ENCODE measurements around the gene MIDN. TPM values are rescaled to one million over a fixed set of nuclear protein-coding genes. Genes with fewer than 3 reads are reported as not detected.

MIDN gene
- total RNA-seq, 4 donors from 2014 or later: 20.3 to 72.2 (median 31.8) TPM

- Histone ChIP-seq H3K27me3 (peaks cover 0 to 60% (median 22%) of the 10 kb centered on the region in 4 donors), H3K4me3 (no peak overlapping the region), H3K4me1 (peaks cover 6 to 12% (median 12%) of the 10 kb centered on the region in 4 donors), H3K36me3 (no peaks in the 10 kb centered on the region), H3K27ac (replicated peaks in 1 of 4) (no peak overlapping the region), H3K9me3 (no peaks in the 10 kb centered on the region)
- no peak for TF ChIP-seq POLR2AphosphoS5 (IDR thresholded peaks at IDR 0.05)
- no peak for TF ChIP-seq CTCF (IDR thresholded peaks at IDR 0.05)
- no peak for TF ChIP-seq EP300 (IDR thresholded peaks at IDR 0.05)
- no peak for TF ChIP-seq POLR2A (IDR thresholded peaks at IDR 0.05; ENCODE audit: low read depth)
- no peak for DNase-seq (ENCODE audit: extremely low spot score)
- 80% methylated on average over 9 of the region's 13 CpGs for WGBS
- intact Hi-C loops (cut with DNase I): no loop called here
Observed at GRCh38 chr19:1296078-1296477, 47.7 kb downstream of the MIDN start.

- 90% methylated on average over 14 of the region's 24 CpGs for WGBS
- TF ChIP-seq POLR2A (IDR thresholded peaks at IDR 0.05; ENCODE audit: low read depth) (no peak), POLR2AphosphoS5 (IDR thresholded peaks at IDR 0.05) (no peak), EP300 (IDR thresholded peaks at IDR 0.05) (no peak)
- H3K36me3 ChIP-seq: no peaks in the 10 kb centered on the region
- intact Hi-C loops (cut with DNase I): no loop called here
- no peaks in the 10 kb centered on the region for H3K9me3 ChIP-seq
- no peak for DNase-seq (ENCODE audit: extremely low spot score)
- H3K27ac ChIP-seq (replicated peaks in 1 of 4): no peak overlapping the region
- H3K27me3 ChIP-seq: peaks cover 0 to 54% (median 19%) of the 10 kb centered on the region in 4 donors
- no peak overlapping the region for H3K4me3 ChIP-seq
- peaks cover 6 to 12% (median 12%) of the 10 kb centered on the region in 4 donors for H3K4me1 ChIP-seq
Observed at GRCh38 chr19:1296575-1297271, 48.3 kb downstream of the MIDN start.

GRCh38 chr19:1298235-1298634 lies 49.9 kb downstream of the MIDN start:
- no peak for TF ChIP-seq CTCF (IDR thresholded peaks at IDR 0.05)
- TF ChIP-seq EP300 (IDR thresholded peaks at IDR 0.05): no peak
- TF ChIP-seq POLR2A (IDR thresholded peaks at IDR 0.05; ENCODE audit: low read depth): no peak
- TF ChIP-seq POLR2AphosphoS5 (IDR thresholded peaks at IDR 0.05): no peak
- no peak for DNase-seq (ENCODE audit: extremely low spot score)
- Histone ChIP-seq H3K27ac (replicated peaks in 1 of 4) (no peak overlapping the region), H3K4me1 (peaks cover 6 to 12% (median 12%) of the 10 kb centered on the region in 4 donors), H3K36me3 (no peaks in the 10 kb centered on the region), H3K9me3 (no peaks in the 10 kb centered on the region), H3K4me3 (no peak overlapping the region), H3K27me3 (peaks cover 0 to 38% (median 15%) of the 10 kb centered on the region in 4 donors)
- 98% methylated on average over 3 of the region's 8 CpGs for WGBS
- intact Hi-C loops (cut with DNase I): no loop called here

GRCh38 chr19:1299801-1300200 lies 51.4 kb downstream of the MIDN start:
- Histone ChIP-seq H3K9me3 (no peaks in the 10 kb centered on the region), H3K27me3 (peaks cover 0 to 23% (median 9%) of the 10 kb centered on the region in 4 donors), H3K27ac (replicated peaks in 1 of 4) (no peak overlapping the region), H3K4me1 (peaks cover 6 to 12% (median 11%) of the 10 kb centered on the region in 4 donors), H3K36me3 (no peaks in the 10 kb centered on the region), H3K4me3 (no peak overlapping the region)
- intact Hi-C loops (cut with DNase I): no loop called here
- 74% methylated on average over 19 of the region's 34 CpGs for WGBS
- TF ChIP-seq EP300 (IDR thresholded peaks at IDR 0.05) (no peak), POLR2AphosphoS5 (IDR thresholded peaks at IDR 0.05) (no peak), CTCF (IDR thresholded peaks at IDR 0.05) (no peak), POLR2A (IDR thresholded peaks at IDR 0.05; ENCODE audit: low read depth) (no peak)
- no peak for DNase-seq (ENCODE audit: extremely low spot score)

GRCh38 chr19:1300744-1301490 lies 52.5 kb downstream of the MIDN start:
- H3K27ac ChIP-seq (replicated peaks in 1 of 4): no peak overlapping the region
- peaks cover 0 to 12% (median 0%) of the 10 kb centered on the region in 4 donors for H3K27me3 ChIP-seq
- no peak for DNase-seq (ENCODE audit: extremely low spot score)
- WGBS: 85% methylated on average over 35 of the region's 35 CpGs
- H3K4me1 ChIP-seq: peaks cover 0 to 2% (median under 1%) of the 10 kb centered on the region in 4 donors
- no peak for TF ChIP-seq POLR2AphosphoS5 (IDR thresholded peaks at IDR 0.05)
- TF ChIP-seq CTCF (IDR thresholded peaks at IDR 0.05): no peak
- no peak for TF ChIP-seq POLR2A (IDR thresholded peaks at IDR 0.05; ENCODE audit: low read depth)
- no peak for TF ChIP-seq EP300 (IDR thresholded peaks at IDR 0.05)
- H3K4me3 ChIP-seq: no peak overlapping the region
- intact Hi-C loops (cut with DNase I): no loop called here
- H3K36me3 ChIP-seq: no peaks in the 10 kb centered on the region
- H3K9me3 ChIP-seq: no peaks in the 10 kb centered on the region
